ENCODE data around the gene UBE2E2.

GRCh38 chr3:23553353-23553752 lies 350.2 kb downstream of the UBE2E2 start:
- TF ChIP-seq CTCF (IDR thresholded peaks at IDR 0.05; ENCODE audit: low read length) (no peak), EZH2 (IDR thresholded peaks at IDR 0.05; ENCODE audit: borderline replicate concordance, low read length) (no peak)
